GM12892 (cell line): Measurements from ENCODE around the gene PPP2R2B.

Experiments used
- POLR2A ChIP-seq: IDR thresholded peaks from 2 replicates; pipeline ENCODE4 v1.6.1; 2011; ENCODE audit warnings: low read depth, low read length, control low read depth
- POLR2AphosphoS5 ChIP-seq: IDR thresholded peaks from 2 replicates; pipeline ENCODE4 v1.6.1; 2011; ENCODE audit warnings: low read depth, low read length, control low read depth
- TAF1 ChIP-seq: IDR thresholded peaks from 2 replicates; pipeline ENCODE4 v1.6.1; 2011; ENCODE audit warnings: low read depth, mild to moderate bottlenecking, control low read depth, low read length, borderline replicate concordance

GRCh38 chr5:146589028-146589345 is 289.6 kb downstream of the PPP2R2B start:
- TF ChIP-seq POLR2AphosphoS5 (no peak), POLR2A (no peak), TAF1 (no peak)
